BE2C (cell line): ENCODE data around the gene SLC17A6. TPM values are rescaled to one million over a fixed set of nuclear protein-coding genes. Genes with fewer than 3 reads are reported as not detected.

Experiments used
- DNase-seq: peaks from one replicate; pipeline ENCODE4 v3.0.0-alpha.2; 2020
- H3K27me3 ChIP-seq: fragments of 250-450 bp; sonication (Bioruptor Pico); 2 replicates; pipeline ENCODE4 v1.5.1; 2020; ENCODE audit warnings: mild to moderate bottlenecking
- H3K36me3 ChIP-seq: fragments of 250-450 bp; sonication (Bioruptor Pico); 2 replicates; pipeline ENCODE4 v1.5.1; 2020; ENCODE audit warnings: mild to moderate bottlenecking
- H3K4me1 ChIP-seq: fragments of 250-450 bp; sonication (Bioruptor Pico); 2 replicates; pipeline ENCODE4 v1.5.1; 2020
- H3K4me3 ChIP-seq: 2 replicates; pipeline ENCODE4 v1.5.1; 2011; ENCODE audit warnings: low read depth, low read length
- H3K9me3 ChIP-seq: fragments of 250-450 bp; sonication (Bioruptor Pico); 2 replicates; pipeline ENCODE4 v1.5.1; 2020
- CTCF ChIP-seq: IDR thresholded peaks from 2 replicates; pipeline ENCODE4 v1.5.1; 2012; ENCODE audit warnings: mild to moderate bottlenecking, low read depth, low read length
- polyA plus RNA-seq: library from polyadenylated mRNA; unstranded; fragments of >200 nt; gene quantifications from one replicate; pipeline ENCODE4 v1.2.1, GENCODE V29; 2012; ENCODE audit warnings: low read depth, missing spikeins; ENCODE audit not compliant: insufficient read length, insufficient read depth

Gene SLC17A6
- not detected for polyA plus RNA-seq

- H3K9me3 ChIP-seq, result no peaks in the 10 kb centered on the region
- H3K4me3 ChIP-seq, result no peak within 1 kb of the TSS
- no peak for TF ChIP-seq CTCF
Observed at GRCh38 chr11:22337596-22338485, at the start of gene SLC17A6. Gene SLC17A6 (plus strand): TSS chr11:22338381. CDS start chr11:22338534, 153 bp downstream.

GRCh38 chr11:22302368-22302767 is 35.8 kb upstream of the SLC17A6 start:
- no peaks in the 10 kb centered on the region for H3K27me3 ChIP-seq
- no peaks in the 10 kb centered on the region for H3K4me1 ChIP-seq
- TF ChIP-seq CTCF, result no peak
- H3K4me3 ChIP-seq, result no peak overlapping the region
- H3K36me3 ChIP-seq, result no peaks in the 10 kb centered on the region
- no peak for DNase-seq
- no peaks in the 10 kb centered on the region for H3K9me3 ChIP-seq

More at GRCh38 chr11:22337596-22338485, at the start of gene SLC17A6:
- DNase-seq, result no peak
- Histone ChIP-seq H3K36me3 (no peaks in the 10 kb centered on the region), H3K4me1 (no peaks in the 10 kb centered on the region), H3K27me3 (no peaks in the 10 kb centered on the region)

GRCh38 chr11:22304337-22304961 is 33.7 kb upstream of the SLC17A6 start:
- Histone ChIP-seq H3K9me3 (no peaks in the 10 kb centered on the region), H3K4me1 (no peaks in the 10 kb centered on the region), H3K27me3 (no peaks in the 10 kb centered on the region), H3K36me3 (no peaks in the 10 kb centered on the region), H3K4me3 (no peak overlapping the region)
- DNase-seq, result no peak
- TF ChIP-seq CTCF, result peak; percentile 42

- no peaks in the 10 kb centered on the region for H3K36me3 ChIP-seq
- H3K4me1 ChIP-seq, result no peaks in the 10 kb centered on the region
- no peak for TF ChIP-seq CTCF
- H3K9me3 ChIP-seq, result no peaks in the 10 kb centered on the region
- H3K27me3 ChIP-seq, result no peaks in the 10 kb centered on the region
- no peak overlapping the region for H3K4me3 ChIP-seq
- DNase-seq, result no peak
Observed at GRCh38 chr11:22317656-22318055, 20.5 kb upstream of the SLC17A6 start.

- Histone ChIP-seq H3K4me3 (no peak overlapping the region), H3K9me3 (no peaks in the 10 kb centered on the region), H3K27me3 (no peaks in the 10 kb centered on the region), H3K4me1 (no peaks in the 10 kb centered on the region), H3K36me3 (no peaks in the 10 kb centered on the region)
- no peak for DNase-seq
- TF ChIP-seq CTCF, result no peak
Observed at GRCh38 chr11:22331771-22332170, 6.4 kb upstream of the SLC17A6 start.

- Histone ChIP-seq H3K27me3 (no peaks in the 10 kb centered on the region), H3K9me3 (no peaks in the 10 kb centered on the region), H3K36me3 (no peaks in the 10 kb centered on the region), H3K4me1 (no peaks in the 10 kb centered on the region), H3K4me3 (no peak overlapping the region)
- TF ChIP-seq CTCF, result no peak
- DNase-seq, result no peak
Observed at GRCh38 chr11:22336587-22336986, 1.6 kb upstream of the SLC17A6 start.
